Type B pancreatic cell (in vitro differentiated cells): ENCODE data around the gene TRMT2B. TPM values are rescaled to one million over a fixed set of nuclear protein-coding genes. Genes with fewer than 3 reads are reported as not detected.

ENCODE experiments used
- DNase-seq: peaks from one replicate; pipeline ENCODE4 v3.0.0; 2021; ENCODE audit warnings: mixed read lengths; ENCODE audit not compliant: unreplicated experiment; ENCODE audit errors: extremely low spot score
- H3K27ac Mint-ChIP-seq: 2 replicates; pipeline ENCODE4 v1.8.0; 2021; ENCODE audit warnings: mild to moderate bottlenecking, mixed read lengths
- H3K27me3 Mint-ChIP-seq: 2 replicates; pipeline ENCODE4 v1.8.0; 2021; ENCODE audit warnings: mixed read lengths
- H3K36me3 Mint-ChIP-seq: 2 replicates; pipeline ENCODE4 v1.8.0; 2021; ENCODE audit warnings: mixed read lengths
- H3K4me1 Mint-ChIP-seq: one replicate; pipeline ENCODE4 v1.8.0; 2021; ENCODE audit warnings: mixed read lengths; ENCODE audit not compliant: unreplicated experiment
- H3K4me3 Mint-ChIP-seq: 2 replicates; pipeline ENCODE4 v1.8.0; 2021; ENCODE audit warnings: mild to moderate bottlenecking, mixed read lengths
- H3K9me3 Mint-ChIP-seq: 2 replicates; pipeline ENCODE4 v1.8.0; 2021; ENCODE audit warnings: mixed read lengths
- total RNA-seq: library from RNA; stranded (reverse); gene quantifications from 2 replicates; pipeline ENCODE4 v1.2.1, GENCODE V29; 2021; ENCODE audit warnings: low replicate concordance
- TF ChIP-seq, protein P1 (sequence below): fragments of 200-600 bp; sonication (generic); conservative IDR thresholded peaks from 2 replicates; pipeline ENCODE4 v1.5.0; 2021; ENCODE audit warnings: antibody characterized with exemption, mild to moderate bottlenecking

The TRMT2B gene
- total RNA-seq, 1 donor from 2014 or later: 13.9 TPM

DNA sequence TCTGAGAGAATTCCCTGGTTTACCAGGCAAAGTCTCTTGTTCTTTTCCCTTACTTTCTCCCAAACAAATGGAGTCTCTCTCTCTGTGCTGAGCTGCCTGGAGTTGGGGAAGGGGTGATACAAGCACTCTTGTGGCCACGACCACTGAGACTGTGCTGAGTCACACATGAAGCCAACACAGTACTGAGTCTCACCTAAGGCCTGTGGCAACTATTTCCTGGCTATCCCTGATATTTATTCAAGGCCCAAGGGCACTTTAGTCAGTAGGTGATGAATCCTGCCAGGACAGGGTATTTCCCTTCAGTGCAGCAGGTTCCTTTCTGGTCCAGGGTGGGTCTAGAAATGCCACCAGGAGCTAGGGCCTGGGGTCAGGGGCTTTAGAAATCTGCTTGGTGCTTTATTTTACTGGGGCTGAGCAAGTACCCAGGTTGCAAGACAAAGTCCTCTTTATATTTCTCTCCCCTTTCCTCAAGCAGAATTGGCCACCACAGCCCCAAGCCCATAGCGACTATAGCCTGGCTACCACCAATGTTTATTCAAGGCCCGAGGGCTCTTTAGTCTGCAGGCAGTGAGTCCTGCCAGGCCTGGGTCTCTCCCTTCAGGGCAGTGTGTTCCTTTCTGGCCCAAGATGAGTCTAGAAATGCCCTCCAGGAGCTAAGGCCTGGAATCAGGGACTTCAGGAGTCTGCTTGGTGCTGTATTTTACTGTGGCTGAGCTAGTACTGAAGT is 71.9 kb downstream of the TRMT2B start:
- Mint-ChIP-seq H3K27ac (no peak overlapping the region), H3K36me3 (no peaks in the 10 kb centered on the region), H3K4me3 (no peak overlapping the region), H3K9me3 (no peaks in the 10 kb centered on the region), H3K27me3 (no peaks in the 10 kb centered on the region), H3K4me1 (no peaks in the 10 kb centered on the region)
- TF ChIP-seq, protein P1, sequence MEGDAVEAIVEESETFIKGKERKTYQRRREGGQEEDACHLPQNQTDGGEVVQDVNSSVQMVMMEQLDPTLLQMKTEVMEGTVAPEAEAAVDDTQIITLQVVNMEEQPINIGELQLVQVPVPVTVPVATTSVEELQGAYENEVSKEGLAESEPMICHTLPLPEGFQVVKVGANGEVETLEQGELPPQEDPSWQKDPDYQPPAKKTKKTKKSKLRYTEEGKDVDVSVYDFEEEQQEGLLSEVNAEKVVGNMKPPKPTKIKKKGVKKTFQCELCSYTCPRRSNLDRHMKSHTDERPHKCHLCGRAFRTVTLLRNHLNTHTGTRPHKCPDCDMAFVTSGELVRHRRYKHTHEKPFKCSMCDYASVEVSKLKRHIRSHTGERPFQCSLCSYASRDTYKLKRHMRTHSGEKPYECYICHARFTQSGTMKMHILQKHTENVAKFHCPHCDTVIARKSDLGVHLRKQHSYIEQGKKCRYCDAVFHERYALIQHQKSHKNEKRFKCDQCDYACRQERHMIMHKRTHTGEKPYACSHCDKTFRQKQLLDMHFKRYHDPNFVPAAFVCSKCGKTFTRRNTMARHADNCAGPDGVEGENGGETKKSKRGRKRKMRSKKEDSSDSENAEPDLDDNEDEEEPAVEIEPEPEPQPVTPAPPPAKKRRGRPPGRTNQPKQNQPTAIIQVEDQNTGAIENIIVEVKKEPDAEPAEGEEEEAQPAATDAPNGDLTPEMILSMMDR: no peak
- DNase-seq: no peak

DNA sequence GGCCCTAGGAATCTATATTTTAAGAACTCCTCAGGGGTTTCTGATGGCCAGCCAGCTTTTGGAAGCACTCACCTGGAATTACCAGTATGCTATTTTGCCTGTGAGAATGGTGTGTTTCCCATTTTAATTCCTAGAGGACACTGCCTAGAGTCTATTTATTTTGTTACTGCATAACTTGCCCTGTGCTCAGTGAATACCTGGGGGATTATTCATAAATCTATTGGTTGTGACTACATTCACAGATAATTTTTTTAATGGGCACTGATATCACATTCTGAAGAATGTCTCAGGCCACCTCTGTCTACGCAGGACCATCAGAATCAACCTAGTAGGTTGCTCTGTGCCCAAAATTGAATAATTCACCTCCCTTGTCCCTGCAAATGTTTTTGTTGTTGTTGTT is 75.7 kb downstream of the TRMT2B start:
- no peak overlapping the region for H3K4me3 Mint-ChIP-seq
- no peaks in the 10 kb centered on the region for H3K9me3 Mint-ChIP-seq

DNA sequence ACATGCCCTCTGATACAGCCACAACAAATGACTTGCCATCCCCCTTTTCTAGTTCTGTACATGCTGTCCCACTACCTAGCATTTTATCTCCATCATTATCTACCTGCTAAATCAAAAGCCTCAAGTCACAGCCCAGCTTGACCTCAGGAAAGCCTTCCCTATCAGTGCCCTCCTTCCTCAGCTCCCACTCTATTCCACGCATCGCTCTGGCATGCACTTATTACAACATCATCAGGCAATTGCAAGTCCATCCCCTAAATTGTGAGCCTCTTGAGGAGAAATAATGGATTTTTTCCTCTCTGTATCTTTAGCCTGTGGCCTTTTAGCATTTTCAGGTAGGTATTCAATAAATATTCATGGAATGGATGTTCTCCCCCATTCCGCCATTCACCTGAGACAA is 76.7 kb downstream of the TRMT2B start:
- H3K4me1 Mint-ChIP-seq: no peaks in the 10 kb centered on the region
- no peak overlapping the region for H3K27ac Mint-ChIP-seq
- DNase-seq: no peak
- H3K4me3 Mint-ChIP-seq: no peak overlapping the region
- H3K36me3 Mint-ChIP-seq: no peaks in the 10 kb centered on the region
- TF ChIP-seq, protein P1: no peak
- no peaks in the 10 kb centered on the region for H3K9me3 Mint-ChIP-seq
- no peaks in the 10 kb centered on the region for H3K27me3 Mint-ChIP-seq

More for the DNA sequence above, 75.7 kb downstream of the TRMT2B start:
- Mint-ChIP-seq H3K36me3 (no peaks in the 10 kb centered on the region), H3K27me3 (no peaks in the 10 kb centered on the region), H3K4me1 (no peaks in the 10 kb centered on the region), H3K27ac (no peak overlapping the region)
- no peak for DNase-seq
- TF ChIP-seq, protein P1: no peak

DNA sequence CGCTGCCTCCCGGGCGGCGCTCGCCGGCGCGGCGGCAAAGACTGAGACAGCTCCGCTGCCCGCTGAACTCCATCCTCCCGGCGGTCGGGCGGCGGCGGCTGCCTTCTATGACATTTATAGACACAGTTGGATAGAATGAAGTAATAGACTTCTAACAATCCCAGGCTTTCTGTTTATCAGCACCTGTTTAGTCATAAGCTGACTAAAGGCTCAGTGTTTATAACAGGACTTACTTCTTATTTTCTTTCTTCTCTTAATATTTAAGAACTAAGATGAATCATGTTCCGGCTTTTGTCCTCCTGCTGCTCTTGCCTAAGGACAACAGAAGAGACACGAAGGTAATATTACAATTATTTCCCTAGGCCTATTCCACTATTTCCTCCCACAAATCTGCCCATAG is 78.5 kb downstream of the TRMT2B start:
- H3K36me3 Mint-ChIP-seq: no peaks in the 10 kb centered on the region
- H3K27me3 Mint-ChIP-seq: no peaks in the 10 kb centered on the region
- TF ChIP-seq, protein P1: no peak
- H3K4me1 Mint-ChIP-seq: no peaks in the 10 kb centered on the region
- no peaks in the 10 kb centered on the region for H3K9me3 Mint-ChIP-seq
- H3K27ac Mint-ChIP-seq: no peak overlapping the region
- no peak overlapping the region for H3K4me3 Mint-ChIP-seq
- DNase-seq: no peak

DNA sequence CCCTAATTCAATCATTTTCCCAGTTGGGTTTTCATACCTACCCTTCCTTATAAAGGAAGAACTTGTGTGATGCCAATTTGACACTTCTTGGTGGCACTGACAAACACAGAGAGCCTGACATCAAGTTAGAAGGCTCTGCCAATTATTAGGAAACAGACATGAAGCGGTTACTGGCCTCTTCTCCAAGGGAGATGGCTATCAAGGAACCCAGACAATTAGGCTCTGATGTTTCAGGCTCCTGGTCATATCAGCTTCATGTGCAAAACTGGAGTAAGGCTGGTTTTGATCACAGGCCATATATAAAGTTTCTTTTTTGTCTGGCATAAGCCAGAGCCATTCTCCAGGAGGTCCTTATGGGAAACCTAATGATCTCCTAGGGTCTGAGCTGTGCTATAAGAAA is 82.0 kb downstream of the TRMT2B start:
- TF ChIP-seq, protein P1: no peak
- Mint-ChIP-seq H3K36me3 (no peaks in the 10 kb centered on the region), H3K27me3 (no peaks in the 10 kb centered on the region)

DNA sequence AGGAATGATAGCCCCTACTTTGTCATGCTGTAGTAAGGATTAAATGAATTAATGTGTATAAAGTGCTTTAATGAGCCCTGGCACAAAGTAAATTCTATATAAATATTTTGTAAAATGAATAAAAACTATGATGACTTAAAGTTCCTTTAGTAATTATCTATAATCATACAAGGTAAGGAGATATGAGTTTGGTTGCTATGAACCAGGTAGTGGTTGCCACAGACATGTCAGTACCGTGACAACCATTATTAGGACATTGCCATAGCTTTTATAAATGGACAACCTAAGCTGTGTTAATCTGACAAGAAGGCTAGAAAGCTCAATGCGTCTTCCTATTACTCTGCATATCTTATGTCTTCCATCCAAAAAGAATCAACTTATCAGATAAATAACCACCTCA is 82.5 kb downstream of the TRMT2B start, which contains the start of gene ARL13A:
ARL13A (plus strand) TSS at position 301 of the 400 bp plus-strand sequence. CDS start 3,982 bp downstream, outside the sequence.
- no peak for DNase-seq
- H3K27me3 Mint-ChIP-seq: no peaks in the 10 kb centered on the region
- TF ChIP-seq, protein P1: no peak
- H3K4me3 Mint-ChIP-seq: no peak within 1 kb of the TSS
- H3K9me3 Mint-ChIP-seq: no peaks in the 10 kb centered on the region
- no peaks in the 10 kb centered on the region for H3K4me1 Mint-ChIP-seq
- no peak within 1 kb of the TSS for H3K27ac Mint-ChIP-seq
- no peaks in the 10 kb centered on the region for H3K36me3 Mint-ChIP-seq

More for the DNA sequence above, 82.0 kb downstream of the TRMT2B start:
- H3K4me3 Mint-ChIP-seq: no peak overlapping the region
- no peak for DNase-seq
- H3K9me3 Mint-ChIP-seq: no peaks in the 10 kb centered on the region
- no peaks in the 10 kb centered on the region for H3K4me1 Mint-ChIP-seq
- no peak overlapping the region for H3K27ac Mint-ChIP-seq
